ENCODE measurements around the gene ALG5.

ALG5 gene

GRCh38 chr13:36915896-36916640 lies 83.1 kb downstream of the ALG5 start:
- DNase-seq (ENCODE audit: low spot score) = no peak

DNA sequence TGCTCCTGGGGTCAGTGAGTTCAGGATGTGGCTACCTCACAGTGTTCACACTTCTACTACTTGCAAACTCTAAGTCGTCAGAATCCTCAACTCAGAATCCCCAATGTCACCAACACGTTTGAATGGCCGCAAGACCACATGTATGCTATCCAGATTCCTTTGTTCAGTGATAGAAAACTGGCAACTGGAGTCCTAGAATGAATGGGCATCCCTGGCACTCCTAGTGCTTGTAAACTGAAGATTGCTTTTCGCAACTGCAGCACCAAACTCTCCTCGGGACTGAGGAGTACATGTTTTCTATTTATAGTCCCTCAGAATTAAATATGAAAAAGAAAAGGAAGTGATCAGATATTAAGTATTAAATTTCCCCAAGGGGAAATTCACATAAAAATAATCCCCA lies 84.0 kb downstream of the ALG5 start:
- no peak for DNase-seq (ENCODE audit: low spot score)

DNA sequence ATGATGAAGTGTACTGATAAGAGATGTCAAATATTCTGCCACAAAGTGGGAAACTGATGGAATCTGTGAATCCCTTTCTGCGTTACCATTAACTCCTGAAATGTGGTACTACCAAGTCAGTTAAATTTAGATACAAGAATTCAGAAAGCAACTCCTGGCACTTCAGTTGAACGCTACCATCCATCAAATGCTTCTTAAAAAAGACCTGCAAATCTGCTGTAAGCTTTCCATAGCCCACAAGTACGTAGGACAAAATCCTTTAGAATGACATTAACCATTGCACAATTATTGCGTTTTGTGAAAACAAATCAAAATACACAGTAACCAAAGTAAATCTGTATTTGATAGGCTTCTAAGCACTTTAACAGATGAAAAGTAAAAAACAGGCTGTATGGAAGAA lies 84.5 kb downstream of the ALG5 start:
- DNase-seq (ENCODE audit: low spot score) = no peak

DNA sequence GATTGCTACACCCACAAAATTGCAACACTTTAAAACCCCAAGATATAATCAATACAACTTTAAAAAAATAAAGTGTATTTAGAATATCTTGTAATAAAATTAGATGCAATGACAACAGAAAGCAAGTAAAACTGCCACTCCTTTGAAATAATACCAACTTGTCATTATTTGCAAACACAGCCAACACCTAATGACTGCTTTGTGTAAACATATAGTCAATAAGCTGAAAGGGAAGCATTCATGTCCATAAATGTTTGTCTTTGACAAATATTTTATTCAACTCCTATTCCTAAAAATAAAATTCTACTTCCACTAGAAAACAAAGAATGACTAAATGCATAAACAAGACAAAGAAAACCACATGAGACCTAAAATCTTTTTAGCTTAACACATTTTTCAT lies 85.7 kb downstream of the ALG5 start:
- no peak for DNase-seq (ENCODE audit: low spot score)

GRCh38 chr13:36912973-36913372 lies 86.2 kb downstream of the ALG5 start:
- DNase-seq (ENCODE audit: low spot score) = no peak

GRCh38 chr13:36912369-36912768 lies 86.8 kb downstream of the ALG5 start:
- no peak for DNase-seq (ENCODE audit: low spot score)

DNA sequence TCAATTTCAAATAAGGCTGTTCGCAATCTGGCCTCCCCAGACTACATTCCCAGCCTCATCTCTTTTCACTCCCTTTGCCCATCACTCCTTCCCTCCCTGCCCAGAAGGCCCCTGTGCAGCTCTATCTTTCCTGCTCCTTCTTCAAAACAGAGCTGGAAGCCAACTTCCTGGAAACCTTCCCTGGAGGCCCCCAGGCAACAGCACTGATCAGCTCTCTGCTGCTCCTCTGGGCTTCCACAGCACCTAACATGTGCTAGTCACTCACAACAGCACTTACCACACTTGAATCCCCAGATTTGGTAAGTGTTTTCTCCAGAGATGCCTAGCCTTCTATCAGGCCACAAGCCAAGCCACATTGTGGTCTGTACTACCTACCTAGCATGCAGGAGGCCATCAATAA lies 88.6 kb downstream of the ALG5 start:
- DNase-seq (ENCODE audit: low spot score) = no peak

GRCh38 chr13:36907821-36908220 lies 91.3 kb downstream of the ALG5 start:
- DNase-seq (ENCODE audit: low spot score) = no peak

GRCh38 chr13:36907266-36907665 lies 91.9 kb downstream of the ALG5 start:
- no peak for DNase-seq (ENCODE audit: low spot score)

GRCh38 chr13:36905944-36906343 lies 93.2 kb downstream of the ALG5 start:
- no peak for DNase-seq (ENCODE audit: low spot score)

DNA sequence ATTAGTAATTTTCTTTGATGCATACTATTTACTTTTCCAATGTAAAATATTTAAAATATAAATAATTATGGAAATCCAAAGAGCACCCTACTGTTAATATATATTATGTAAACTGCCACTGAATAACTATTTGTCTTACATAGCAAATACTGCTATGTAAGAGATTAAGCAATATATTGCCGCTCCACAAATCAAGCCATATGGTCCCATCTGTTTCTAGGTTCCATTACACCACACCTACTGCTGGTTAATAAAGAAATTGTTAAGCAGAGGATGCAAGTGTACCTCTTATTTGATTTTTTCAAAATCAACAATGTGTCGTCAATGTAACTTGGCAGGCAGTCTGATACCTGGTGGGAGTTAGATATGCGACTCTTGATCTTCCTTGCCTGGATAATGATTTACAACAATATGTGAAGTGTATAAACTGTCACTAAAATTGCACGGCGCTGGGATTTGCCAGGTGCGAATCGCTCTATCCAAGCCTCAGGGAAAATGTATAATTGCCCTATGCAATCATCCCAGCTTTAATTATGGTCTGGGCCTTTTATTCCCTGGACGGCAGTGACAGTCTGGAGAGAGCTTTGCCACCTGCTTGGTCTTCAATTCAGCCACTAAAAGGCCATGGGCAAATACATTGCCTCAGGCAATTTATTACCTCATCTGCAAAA lies 95.1 kb downstream of the ALG5 start:
- DNase-seq (ENCODE audit: low spot score) = no peak

Data from left forelimb (tissue), 1 donor.